ENCODE measurements around the gene SPC24.
"Not testable (repeated sequence)": the region's sequence is repeated elsewhere in the genome, so short reads cannot be mapped to it uniquely, and the experiment has no call there.

SPC24 gene

DNA sequence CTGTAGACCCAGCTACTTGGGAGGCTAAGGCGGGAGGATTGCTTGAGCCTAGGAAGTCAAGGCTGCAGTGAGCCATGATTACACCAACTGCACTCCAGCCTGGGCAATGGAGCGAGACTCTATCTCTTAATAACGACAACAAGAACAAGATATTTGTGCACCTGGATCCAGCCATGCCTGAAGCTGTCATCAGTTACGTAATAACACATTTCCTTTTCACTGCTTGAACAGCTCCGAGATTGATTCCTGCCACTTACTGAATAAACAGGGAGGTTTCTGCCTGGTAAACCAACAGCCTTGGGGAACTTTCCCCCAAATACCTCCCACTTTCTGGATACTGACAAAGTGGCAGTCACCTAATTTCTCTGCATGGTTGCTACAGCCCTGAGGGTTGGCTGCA is 36.4 kb upstream of the SPC24 start:
- no peak for DNase-seq (ENCODE audit: low read depth)

DNA sequence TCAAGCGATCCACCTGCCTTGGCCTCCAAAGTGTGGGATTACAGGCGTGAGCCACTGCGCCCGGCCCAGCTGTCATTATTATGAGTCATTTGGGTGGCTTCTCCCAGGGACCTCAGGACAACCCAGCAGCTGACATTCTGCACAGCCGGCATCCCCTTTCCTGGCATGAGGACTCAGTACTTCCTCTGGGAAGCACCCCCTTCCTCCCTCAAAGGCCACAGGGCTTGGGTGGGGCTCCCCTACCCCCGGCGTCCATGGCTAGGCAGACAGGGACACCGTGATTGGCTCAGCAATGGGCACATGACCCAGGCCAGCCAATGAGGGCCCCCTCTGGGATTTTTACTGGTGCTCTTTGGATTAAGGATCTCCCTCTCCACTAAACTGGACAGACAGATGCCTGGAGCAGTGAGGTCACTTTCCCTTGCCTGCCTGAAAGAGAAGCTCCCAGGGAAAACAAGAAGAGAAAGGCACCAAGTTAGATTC is 35.7 kb upstream of the SPC24 start:
- DNase-seq (ENCODE audit: low read depth): peak; percentile 66

DNA sequence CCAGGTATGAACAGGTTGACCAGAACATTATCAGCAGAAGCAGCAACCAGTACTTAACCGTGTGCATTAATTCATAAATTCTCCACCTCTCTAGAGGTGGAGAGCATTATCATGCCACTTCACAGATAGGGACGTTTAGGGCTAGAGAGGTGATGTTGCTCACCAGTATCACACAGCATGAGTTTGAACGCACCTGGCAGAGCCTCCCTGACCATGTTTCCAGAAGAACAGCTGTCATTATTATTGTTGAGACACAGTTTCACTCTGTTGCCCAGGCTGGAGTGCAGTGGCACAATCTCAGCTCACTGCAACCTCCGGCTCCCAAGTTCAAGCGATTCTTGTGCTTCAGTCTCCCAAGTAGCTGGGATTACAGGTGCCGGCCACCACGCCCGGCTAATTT is 34.9 kb upstream of the SPC24 start:
- DNase-seq (ENCODE audit: low read depth): no peak

DNA sequence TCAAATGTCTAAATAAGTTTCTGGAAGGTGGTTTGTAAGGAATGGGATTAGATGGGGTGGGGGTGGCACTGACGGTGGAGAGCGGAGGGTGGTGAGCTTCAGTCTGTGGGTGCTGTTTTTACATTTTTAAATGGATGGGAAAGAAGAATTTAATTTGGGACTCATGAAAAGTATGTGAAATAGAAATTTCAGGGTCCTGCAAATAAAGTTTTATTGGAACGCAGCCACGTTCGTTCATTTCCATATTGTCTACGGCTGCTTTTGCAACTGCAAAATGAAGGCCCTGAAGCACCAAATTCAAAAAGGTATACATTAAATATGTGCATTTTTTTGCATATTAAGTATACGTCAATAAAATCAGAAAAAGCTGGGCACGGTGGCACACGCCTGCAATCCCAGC is 31.9 kb upstream of the SPC24 start:
- DNase-seq (ENCODE audit: low read depth): no peak

DNA sequence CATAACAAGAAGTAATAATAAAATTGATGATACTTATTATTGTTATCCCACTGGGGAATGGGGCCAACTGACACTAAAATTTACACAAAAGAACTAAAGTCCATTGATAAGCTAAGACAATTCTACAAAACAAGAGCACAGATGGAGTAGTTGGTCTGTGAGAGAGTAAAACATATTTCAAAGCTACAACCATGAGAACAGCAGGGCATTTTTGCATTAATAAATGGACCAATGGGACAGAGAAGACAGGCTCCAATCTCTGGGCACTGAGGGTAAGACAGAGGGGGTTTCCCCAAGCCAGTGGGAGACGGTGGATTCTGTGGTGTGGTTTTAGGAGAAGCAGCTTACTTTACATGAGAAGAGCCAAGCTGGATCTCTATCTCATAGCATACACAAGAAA is 27.4 kb upstream of the SPC24 start:
- no peak for DNase-seq (ENCODE audit: low read depth)

DNA sequence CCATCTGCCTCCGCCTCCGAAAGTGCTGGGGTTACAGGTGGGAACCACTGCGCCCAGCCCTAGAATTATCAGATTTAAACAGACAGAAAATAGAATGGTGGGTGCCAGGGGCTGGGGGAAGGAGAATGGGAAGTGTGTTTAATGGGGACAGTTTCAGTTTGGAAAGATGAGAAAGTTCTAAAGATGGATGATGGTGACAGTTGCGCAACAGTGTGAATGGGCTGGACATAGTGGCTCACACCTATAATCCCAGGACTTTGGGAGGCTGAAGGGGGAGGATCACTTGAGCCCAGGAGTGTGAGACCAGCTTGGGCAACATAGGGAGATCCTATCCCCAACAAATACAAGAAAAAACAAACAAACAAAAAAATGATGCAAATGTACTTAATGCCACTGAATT is 25.9 kb upstream of the SPC24 start:
- DNase-seq (ENCODE audit: low read depth): no peak

DNA sequence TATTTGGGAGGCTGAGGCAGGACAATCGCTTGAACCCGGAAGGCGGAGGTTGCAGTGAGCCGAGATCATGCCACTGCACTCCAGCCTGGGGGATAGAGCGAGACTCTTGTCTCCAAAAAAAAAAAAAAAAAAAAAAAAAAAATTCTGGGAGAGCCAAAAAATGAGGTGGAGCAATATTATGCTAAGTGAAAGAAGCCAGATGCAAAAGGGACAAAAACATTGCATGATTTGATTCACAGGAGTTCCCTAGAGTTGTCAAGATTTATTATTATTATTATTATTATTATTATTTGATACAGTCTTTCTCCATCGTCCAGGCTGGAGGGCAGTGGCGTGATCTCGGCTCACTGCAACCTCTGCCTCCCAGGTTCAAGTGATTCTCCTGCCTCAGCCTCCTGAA is 25.4 kb upstream of the SPC24 start:
- DNase-seq (ENCODE audit: low read depth): not testable (repeated sequence)

DNA sequence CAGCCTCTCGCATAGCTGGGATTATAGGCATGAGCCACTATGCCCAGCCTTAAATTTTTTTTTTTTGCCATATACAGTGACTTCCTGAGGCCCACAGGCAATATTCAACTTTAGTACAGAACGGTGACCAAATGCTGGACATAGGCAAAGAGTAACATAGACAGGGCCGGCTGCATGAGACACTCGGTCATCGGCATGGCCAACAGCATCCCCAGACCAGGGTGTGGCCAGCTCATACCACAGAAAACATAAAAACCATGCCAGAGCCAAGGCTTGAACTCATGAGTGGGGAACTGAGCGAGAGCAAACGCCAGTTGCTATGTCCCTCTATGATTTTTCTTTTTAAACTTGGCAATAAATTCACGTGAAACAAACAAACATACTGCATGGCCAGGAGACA is 24.8 kb upstream of the SPC24 start:
- DNase-seq (ENCODE audit: low read depth): no peak

DNA sequence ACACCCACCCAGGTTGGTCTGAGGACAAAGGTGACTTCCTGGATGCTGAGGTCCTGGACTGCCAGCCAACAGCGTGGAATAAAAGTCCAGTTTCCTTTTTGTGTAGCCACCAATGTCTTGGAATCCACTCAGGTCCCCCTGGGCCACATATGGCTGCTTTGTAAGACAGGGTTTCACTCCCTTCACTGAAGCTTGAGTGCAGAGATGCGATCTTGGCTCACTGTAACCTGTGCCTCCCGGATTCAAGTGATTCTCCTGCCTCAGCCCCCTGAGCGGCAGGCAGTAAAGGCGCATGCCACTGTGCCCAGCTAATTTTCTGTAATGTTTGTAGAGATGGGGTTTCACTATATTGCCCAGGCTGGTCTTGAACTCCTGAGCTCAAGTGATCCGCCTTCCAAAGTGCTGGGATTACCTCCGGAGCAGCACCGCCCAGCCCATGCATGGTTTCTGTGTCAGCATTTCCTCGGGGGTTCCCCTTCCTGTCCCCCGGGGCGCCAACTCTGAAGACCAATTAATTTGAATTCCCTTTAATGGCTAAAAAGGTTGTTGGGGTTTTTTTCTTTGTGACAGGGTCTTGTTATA is 24.2 kb upstream of the SPC24 start:
- DNase-seq (ENCODE audit: low read depth): no peak

DNA sequence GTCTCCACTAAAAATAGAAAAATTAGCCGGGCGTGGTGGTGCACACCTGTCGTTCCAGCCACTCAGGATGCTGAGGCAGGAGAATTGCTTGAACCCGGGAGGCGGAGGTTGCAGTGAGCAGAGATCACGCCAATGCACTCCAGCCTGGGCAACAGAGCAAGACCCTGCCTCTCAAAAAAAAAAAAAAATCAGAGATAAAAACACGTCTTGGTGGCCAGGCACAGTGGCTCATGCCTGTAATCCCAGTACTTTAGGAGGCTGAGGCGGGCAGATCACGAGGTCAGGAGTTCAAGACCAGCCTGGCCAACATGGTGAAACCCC is 23.5 kb upstream of the SPC24 start:
- DNase-seq (ENCODE audit: low read depth): not testable (repeated sequence)

DNA sequence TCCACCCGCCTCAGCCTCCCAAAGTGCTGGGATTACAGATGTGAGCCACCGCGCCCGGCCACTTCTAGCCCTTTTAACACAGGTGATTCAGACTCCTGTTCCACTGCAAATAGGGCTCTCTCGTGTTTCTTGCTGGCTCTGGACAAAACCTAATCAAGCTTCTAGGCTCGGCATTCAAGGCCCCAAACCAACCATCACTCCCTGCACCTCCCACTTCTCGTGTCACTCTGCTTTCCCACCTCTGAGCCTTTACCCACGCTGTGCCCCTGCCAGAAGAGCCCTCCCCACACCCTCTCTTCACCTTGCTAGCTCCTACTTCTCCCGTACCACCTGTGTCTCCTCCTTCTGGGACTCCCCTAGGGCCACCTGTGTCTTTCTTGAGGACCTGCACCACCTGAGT is 22.0 kb upstream of the SPC24 start:
- DNase-seq (ENCODE audit: low read depth): no peak

DNA sequence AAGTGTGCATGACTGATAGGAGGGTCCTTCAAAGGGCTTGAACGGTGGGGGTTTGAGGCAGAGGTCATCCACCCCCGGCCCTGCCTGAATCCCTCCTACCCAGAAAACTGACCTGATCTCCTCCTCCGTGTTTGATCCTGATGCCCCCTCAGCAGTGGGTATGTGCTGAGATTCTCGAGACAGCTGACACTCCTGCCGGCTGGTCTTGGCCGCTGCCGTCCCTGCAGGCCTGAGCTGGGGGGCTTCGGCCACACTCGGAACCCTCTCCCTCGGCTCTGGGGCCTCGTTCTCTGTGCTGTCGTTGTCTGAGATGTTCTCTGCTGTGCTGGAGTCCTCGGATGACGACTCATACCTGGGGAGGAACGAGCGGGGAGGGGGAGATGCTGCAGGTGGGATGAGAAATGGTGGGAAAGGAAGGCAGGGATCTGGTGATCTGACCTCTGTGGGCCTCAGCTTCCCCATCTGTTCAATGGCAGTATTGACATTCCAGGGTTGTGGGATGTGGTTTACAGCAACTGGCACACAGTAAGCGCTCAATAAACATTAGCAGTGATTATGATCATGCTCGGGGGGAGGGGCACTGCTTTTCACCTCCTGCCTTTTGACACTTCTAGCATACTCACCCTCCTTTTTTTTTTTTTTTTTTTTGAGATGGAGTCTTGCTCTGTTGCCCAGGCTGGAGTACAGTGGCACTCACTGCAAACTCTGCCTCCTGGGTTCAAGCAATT is 21.0 kb upstream of the SPC24 start:
- DNase-seq (ENCODE audit: low read depth): no peak

DNA sequence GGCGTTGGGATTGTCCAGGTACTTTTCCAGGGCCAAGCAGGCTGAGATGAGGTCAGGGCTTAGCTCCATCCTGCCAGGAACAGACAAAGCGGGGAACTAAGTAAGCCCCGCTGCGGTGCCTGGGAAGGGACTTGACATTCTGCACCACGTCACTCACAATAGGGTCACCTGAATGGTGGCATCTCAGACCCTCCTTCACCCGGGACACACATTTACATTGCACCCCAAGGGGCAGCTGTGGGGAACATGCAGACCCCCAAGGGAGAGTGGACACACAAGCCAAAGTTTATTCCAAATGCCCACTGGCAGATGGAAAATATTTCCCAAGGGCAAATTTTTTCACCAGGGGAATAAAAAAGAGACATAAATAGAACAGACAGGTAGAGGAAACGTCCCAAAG is 20.3 kb upstream of the SPC24 start:
- DNase-seq (ENCODE audit: low read depth): no peak

DNA sequence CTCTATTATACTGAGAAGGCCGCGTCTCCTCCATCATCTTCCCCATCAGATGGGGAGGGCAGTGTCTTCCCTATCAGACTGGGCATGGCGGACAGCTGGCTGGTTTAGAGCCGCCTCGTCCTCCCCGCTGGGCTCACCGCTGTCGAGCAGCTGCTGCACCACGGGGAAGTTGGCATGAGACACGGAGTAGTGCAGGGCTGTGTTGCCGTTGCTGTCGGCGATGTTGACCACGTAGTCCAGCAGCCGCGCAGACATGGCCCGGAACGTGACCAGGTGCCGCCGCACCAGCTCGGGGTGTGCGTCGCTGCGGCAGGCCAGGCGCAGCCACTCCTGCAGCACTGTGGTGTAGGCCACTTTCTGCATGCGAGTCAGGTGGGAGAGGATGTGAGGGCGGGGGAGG is 18.8 kb upstream of the SPC24 start:
- DNase-seq (ENCODE audit: low read depth): no peak

DNA sequence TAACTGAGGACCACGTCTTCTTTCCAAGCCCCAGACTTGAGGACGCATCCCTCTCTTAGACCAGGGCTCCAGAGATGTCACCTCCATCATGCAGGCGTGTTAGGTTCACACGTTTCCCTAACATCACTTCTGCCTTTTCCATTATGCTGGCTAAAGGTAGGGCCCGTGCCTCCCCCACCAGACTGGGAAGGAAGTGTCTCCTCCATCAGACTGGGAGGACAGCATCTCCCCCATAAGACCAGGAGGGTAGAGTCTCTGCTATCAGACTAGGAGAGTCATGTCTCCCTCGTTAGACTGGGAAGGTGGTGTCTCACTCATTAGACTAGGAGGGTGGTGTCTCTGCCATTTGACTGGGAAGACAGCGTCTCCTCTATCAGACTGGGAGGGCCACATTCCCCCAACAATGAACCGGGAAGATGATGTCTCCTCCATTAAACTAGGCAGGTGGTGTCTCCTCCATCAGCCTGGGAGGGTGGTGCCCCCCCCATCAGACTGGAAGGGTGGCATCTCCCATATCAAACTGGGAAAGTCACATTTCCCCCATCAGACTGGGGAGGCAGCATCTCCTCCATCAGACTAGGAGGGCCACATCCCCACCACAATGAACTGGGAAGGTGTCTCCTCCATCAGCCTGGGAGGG is 18.1 kb upstream of the SPC24 start:
- DNase-seq (ENCODE audit: low read depth): no peak

DNA sequence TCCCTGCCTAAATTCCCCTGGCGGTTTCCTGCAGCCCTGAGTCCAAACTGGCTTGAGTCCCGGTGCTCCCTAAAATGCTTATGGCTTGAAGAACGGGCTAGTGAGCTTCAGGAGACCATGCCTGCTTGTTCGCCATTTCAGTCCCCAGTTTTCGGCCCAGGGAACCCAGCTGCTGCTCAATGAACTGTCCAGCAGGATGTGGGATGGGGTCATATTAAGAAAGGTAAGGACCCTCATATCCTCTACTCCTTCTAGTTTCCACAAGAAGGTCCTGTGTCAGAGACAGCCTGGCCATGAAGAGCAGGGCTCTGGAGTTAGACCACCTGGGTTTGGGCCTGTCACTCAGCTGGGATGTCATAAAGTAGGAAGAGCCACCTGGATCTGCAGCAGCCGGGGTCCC is 17.0 kb upstream of the SPC24 start:
- no peak for DNase-seq (ENCODE audit: low read depth)

DNA sequence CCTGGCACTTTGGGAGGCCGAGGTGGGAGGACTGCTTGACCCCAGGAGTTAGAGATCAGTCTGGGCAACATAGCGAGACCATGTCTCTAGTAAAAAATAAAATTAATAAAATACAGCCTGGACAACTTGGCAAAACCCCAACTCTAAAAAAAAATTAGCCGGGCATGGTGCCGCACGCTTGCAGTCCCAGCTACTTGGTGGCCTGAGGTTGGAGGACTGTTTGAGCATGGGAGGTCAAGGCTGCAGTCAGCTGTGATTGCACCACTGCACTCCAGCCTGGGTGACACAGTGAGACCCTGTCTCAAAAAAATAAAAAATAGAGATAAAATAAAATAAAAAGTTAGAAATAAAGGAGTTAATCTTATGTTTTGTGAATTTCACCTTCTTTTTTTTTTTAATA is 15.6 kb upstream of the SPC24 start:
- DNase-seq (ENCODE audit: low read depth): no peak

DNA sequence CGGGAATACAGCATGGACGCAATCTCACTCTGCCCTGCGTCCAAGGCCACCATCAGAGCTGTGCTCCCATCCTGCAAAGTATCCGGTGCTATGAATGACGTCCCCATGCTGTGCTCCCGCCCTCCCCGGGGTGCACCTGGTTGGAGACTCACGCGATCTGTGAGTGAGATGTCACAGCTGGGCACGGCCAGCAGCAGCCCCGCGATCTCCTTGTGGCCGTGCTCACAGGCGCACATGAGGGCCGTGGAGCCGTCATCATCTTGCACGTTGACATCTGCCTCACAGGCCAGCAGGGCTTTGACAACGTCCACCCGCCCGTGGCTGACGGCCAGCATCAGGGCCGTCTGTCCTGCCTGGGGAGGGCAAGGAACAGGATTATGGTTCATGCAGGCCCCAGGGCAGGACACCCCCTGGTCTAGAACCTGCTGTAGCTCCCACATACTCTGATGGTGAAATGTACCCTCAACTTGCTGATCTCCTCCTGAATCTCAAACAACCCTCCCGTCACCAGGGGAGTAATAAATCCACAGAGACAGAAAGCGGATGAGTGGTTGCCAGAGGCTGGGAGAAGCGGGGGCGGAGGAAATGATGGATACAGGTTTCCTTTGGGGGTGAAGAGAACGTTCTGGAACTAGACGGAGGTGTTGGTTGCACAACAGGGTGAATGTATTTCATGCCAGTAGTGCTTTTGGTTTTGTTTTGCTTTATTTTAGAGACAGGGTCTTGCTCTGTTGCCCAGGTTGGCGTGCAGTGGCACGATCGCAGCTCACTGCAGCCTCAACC is 14.5 kb upstream of the SPC24 start:
- no peak for DNase-seq (ENCODE audit: low read depth)

DNA sequence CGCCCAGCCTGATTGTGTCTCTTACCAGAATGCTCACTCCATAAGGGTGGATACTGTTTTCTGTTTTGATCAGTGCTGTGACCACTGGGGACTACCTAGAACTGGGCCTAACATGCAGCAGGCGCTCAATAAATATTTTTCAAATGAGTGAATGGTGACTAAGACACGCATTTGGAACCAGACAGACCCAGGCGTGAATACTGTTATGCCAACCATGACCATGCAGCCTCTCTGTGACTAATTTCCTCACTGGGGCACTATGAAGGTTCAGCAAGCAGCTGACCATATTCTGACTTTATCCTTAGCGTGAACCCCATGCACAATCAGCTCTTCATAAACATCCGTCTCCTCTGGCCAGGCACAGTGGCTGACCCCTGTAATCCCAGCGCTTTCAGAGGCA is 13.0 kb upstream of the SPC24 start:
- peak; percentile 88 for DNase-seq (ENCODE audit: low read depth)

DNA sequence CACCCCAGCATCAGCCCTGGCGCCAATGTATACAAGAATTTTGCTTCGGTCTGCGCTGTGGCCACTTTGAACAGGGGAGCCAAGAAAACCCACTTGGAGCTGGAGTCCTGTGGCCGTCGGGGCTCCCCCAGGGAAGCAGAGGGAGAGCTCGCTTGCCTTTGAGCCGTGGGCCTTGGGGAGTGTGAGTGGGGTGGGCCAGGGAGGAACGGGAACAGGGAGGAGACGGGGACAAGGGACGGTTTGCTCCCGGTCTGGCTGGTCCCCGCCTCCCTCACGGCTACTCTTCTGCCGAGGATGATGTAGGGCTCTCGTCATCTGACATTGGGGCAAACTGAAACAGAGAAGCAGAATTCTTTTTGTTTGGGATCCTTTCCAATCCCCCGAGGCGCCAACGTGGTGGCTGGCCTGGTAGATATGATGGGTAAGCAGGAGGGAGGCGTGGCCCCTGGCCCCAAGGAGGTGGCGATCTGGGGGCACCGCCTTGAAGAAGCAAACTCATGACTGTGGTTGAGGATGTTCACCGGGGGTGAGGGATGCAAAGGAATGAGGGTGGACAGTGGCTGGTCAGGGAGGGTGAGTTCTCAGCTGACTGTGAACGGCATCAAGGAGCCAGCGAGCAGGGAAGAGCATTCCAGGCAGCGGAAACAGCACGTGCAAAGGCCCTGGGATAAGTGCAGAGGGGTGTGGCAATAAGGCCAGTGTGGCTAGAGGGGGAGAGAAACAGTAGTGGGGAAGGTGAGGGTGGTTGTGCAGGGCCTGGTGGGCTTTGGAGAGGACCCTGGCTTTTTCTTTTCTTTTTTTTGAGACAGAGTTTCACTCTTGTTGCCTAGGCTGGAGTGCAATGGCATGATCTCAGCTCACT is 10.9 kb upstream of the SPC24 start:
- DNase-seq (ENCODE audit: low read depth): no peak

DNA sequence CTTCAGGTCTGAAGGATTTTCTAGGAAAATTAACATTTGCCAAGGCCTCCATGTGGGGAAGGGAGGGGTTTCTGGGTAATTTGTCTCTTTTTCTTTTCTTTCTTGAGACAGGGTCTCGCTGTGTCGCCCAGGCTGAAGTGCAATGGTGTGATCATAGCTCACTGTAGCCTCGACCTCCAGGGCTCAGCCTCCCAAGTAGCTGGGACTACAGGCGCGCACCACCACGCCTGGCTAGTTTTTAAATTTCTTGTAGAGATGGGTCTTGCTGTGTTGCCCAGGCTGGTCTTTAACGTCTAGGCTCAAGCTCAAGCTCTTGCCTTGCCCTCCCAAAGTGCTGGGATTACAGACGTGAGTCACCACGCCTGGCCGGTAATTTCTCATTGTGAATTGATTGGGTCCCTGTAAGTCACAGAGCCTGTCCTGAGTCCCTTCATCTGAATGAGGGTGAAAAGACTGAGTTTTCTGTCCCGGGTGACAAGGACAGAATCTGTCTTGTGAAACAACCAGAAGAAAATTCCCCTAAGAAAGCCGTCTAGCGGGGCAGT is 10.0 kb upstream of the SPC24 start:
- DNase-seq (ENCODE audit: low read depth): no peak

Data from HS-27A (cell line).